H1 (cell line): ENCODE results near the gene GOLGA3. TPM values are rescaled to one million over a fixed set of nuclear protein-coding genes. Genes with fewer than 3 reads are reported as not detected.

Experiments used
- CTCF ChIA-PET: fragments of 300-600 bp; sonication (Branson Sonifier 250); formaldehyde crosslinking; loops from one replicate; lab custom pipeline; 2021; ENCODE audit not compliant: partially characterized antibody; lab: Charles Lee
- POLR2A ChIA-PET: fragments of 300-600 bp; sonication (Branson Sonifier 250); formaldehyde crosslinking; loops from one replicate; lab custom pipeline; 2021; ENCODE audit warnings: inconsistent platforms; ENCODE audit not compliant: partially characterized antibody; lab: Charles Lee
- DNase-seq, 2 experiments: peaks; one replicate each; pipeline versions ENCODE4 v3.0.0 to v3.0.0-alpha.2; 2010 to 2022; ENCODE audit warnings: low spot score in 2 of 2, low read depth in 1 of 2, mixed read lengths in 1 of 2
- FAIRE-seq: peaks from 2 replicates; lab custom pipeline; 2011; peaks lifted over from hg19 to GRCh38; lab: Jason Lieb, UNC
- H2AFZ ChIP-seq: 2 replicates; pipeline ENCODE4 v1.8.1; 2012; ENCODE audit warnings: low read length, inconsistent platforms
- H2AK5ac ChIP-seq: 2 replicates; pipeline ENCODE4 v1.6.1; 2013; ENCODE audit warnings: low read depth, low read length
- H2BK120ac ChIP-seq: replicated peaks from 2 replicates; pipeline ENCODE3; 2013; ENCODE audit warnings: low read depth, low read length, inconsistent platforms
- H2BK12ac ChIP-seq: 2 replicates; pipeline ENCODE4 v1.6.1; 2013; ENCODE audit warnings: low read depth, low read length
- H2BK15ac ChIP-seq: 2 replicates; pipeline ENCODE4 v1.6.1; 2013; ENCODE audit warnings: low read length
- H2BK20ac ChIP-seq: 2 replicates; pipeline ENCODE4 v1.6.1; 2013; ENCODE audit warnings: low read length
- H2BK5ac ChIP-seq: 2 replicates; pipeline ENCODE4 v1.6.1; 2013; ENCODE audit warnings: low read depth, low read length
- H3K14ac ChIP-seq: 2 replicates; pipeline ENCODE4 v1.6.1; 2013; ENCODE audit warnings: inconsistent platforms; ENCODE audit not compliant: insufficient read length
- H3K18ac ChIP-seq: 2 replicates; pipeline ENCODE4 v1.6.1; 2013; ENCODE audit warnings: low read length; ENCODE audit errors: extremely low read depth
- H3K23ac ChIP-seq: 2 replicates; pipeline ENCODE4 v1.6.1; 2013; ENCODE audit warnings: inconsistent platforms; ENCODE audit not compliant: insufficient read length
- H3K23me2 ChIP-seq: 2 replicates; pipeline ENCODE4 v1.6.1; 2013; ENCODE audit warnings: low read depth, low read length
- H3K27ac ChIP-seq: 2 replicates; pipeline ENCODE4 v1.6.1; 2011; ENCODE audit warnings: low read depth, low read length, inconsistent platforms
- H3K27me3 ChIP-seq, 4 experiments: replicated peaks in 1 of 4; 1 replicate in 1 of 4; 2 replicates in 3 of 4; pipeline versions ENCODE4 v1.6.1 to v1.8.1; 2011 to 2013; ENCODE audit warnings: low read length in 3 of 4, mild to moderate bottlenecking in 3 of 4, inconsistent platforms in 2 of 4, mixed read lengths in 2 of 4, moderate library complexity in 1 of 4; ENCODE audit not compliant: control insufficient read depth in 3 of 4, insufficient read depth in 3 of 4; ENCODE audit errors: extremely low read depth in 1 of 4
- H3K36me3 ChIP-seq, 4 experiments: 2 replicates each; pipeline versions ENCODE4 v1.6.1 to v1.8.1; 2011 to 2013; ENCODE audit warnings: mild to moderate bottlenecking in 4 of 4, low read length in 3 of 4, moderate library complexity in 2 of 4, control low read depth in 1 of 4, inconsistent platforms in 1 of 4; ENCODE audit not compliant: insufficient read depth in 4 of 4, control insufficient read depth in 2 of 4
- H3K4ac ChIP-seq: replicated peaks from 2 replicates; pipeline ENCODE3; 2013; ENCODE audit warnings: low read length, low read depth, mixed read lengths, inconsistent platforms; ENCODE audit not compliant: insufficient read length
- H3K4me1 ChIP-seq, 4 experiments: replicated peaks in 1 of 4; 1 replicate in 1 of 4; 2 replicates in 3 of 4; pipeline versions ENCODE4 v1.6.1 to v1.8.1; 2011 to 2013; ENCODE audit warnings: low read length in 3 of 4, inconsistent platforms in 2 of 4, mixed read lengths in 1 of 4; ENCODE audit not compliant: insufficient read depth in 4 of 4, control insufficient read depth in 3 of 4
- H3K4me2 ChIP-seq, 2 experiments: 2 replicates each; pipeline versions ENCODE4 v1.6.1 to v1.8.1; 2011 to 2013; ENCODE audit warnings: low read depth in 2 of 2, low read length in 2 of 2, control low read depth in 1 of 2, inconsistent platforms in 1 of 2, mild to moderate bottlenecking in 1 of 2; ENCODE audit not compliant: insufficient read depth in 1 of 2
- H3K4me3 ChIP-seq, 4 experiments: fragments of 200-600, 300-600 bp in 1 of 4; sonication (generic), shearing (Covaris generic), sonication (Bioruptor Twin) in 1 of 4; 2 replicates each; pipeline versions ENCODE4 v1.5.1 to v1.8.1; 2011 to 2016; ENCODE audit warnings: low read length in 4 of 4, low read depth in 3 of 4, control low read depth in 2 of 4, inconsistent platforms in 2 of 4, mild to moderate bottlenecking in 2 of 4, mixed read lengths in 1 of 4, moderate library complexity in 1 of 4; ENCODE audit not compliant: insufficient read depth in 2 of 4; ENCODE audit errors: extremely low read depth in 1 of 4
- H3K56ac ChIP-seq: replicated peaks from 2 replicates; pipeline ENCODE3; 2013; ENCODE audit warnings: low read depth, mild to moderate bottlenecking, mixed read lengths, low read length, inconsistent platforms; ENCODE audit not compliant: insufficient read length
- H3K79me1 ChIP-seq: 2 replicates; pipeline ENCODE4 v1.6.1; 2013; ENCODE audit warnings: low read depth, low read length, control low read depth
- H3K79me2 ChIP-seq, 2 experiments: 2 replicates each; pipeline versions ENCODE4 v1.6.1 to v1.8.1; 2012 to 2013; ENCODE audit warnings: low read length in 2 of 2, mild to moderate bottlenecking in 2 of 2, inconsistent platforms in 1 of 2; ENCODE audit not compliant: insufficient read depth in 2 of 2, control insufficient read depth in 1 of 2
- H3K9ac ChIP-seq, 4 experiments: replicated peaks in 1 of 4; 1 replicate in 1 of 4; 2 replicates in 3 of 4; pipeline versions ENCODE4 v1.6.1 to v1.8.1; 2011 to 2013; ENCODE audit warnings: low read depth in 3 of 4, low read length in 3 of 4, control low read depth in 2 of 4, mild to moderate bottlenecking in 2 of 4, moderate library complexity in 2 of 4, inconsistent platforms in 1 of 4; ENCODE audit errors: extremely low read depth in 1 of 4
- H3K9me3 ChIP-seq, 2 experiments: 2 replicates each; pipeline versions ENCODE4 v1.6.1 to v1.8.1; 2012 to 2013; ENCODE audit warnings: mild to moderate bottlenecking in 2 of 2, moderate library complexity in 2 of 2, control low read depth in 1 of 2, inconsistent platforms in 1 of 2, low read depth in 1 of 2, low read length in 1 of 2, mixed read lengths in 1 of 2; ENCODE audit not compliant: insufficient read depth in 2 of 2
- H4K20me1 ChIP-seq, 2 experiments: replicated peaks in 1 of 2; 2 replicates each; pipeline versions ENCODE3 to v1.8.1; 2011 to 2013; ENCODE audit warnings: inconsistent platforms in 2 of 2, low read length in 2 of 2, mild to moderate bottlenecking in 1 of 2; ENCODE audit not compliant: insufficient read depth in 2 of 2, control insufficient read depth in 1 of 2
- H4K5ac ChIP-seq: 2 replicates; pipeline ENCODE4 v1.6.1; 2013; ENCODE audit warnings: low read length, low read depth, mixed read lengths, inconsistent platforms; ENCODE audit not compliant: insufficient read length
- H4K8ac ChIP-seq: 2 replicates; pipeline ENCODE4 v1.8.0; 2013; ENCODE audit warnings: mild to moderate bottlenecking, moderate library complexity, low read length, inconsistent platforms; ENCODE audit not compliant: insufficient read depth; ENCODE audit errors: extremely low read depth
- H4K91ac ChIP-seq: replicated peaks from 2 replicates; pipeline ENCODE3; 2013; ENCODE audit warnings: low read length, mixed read lengths, inconsistent platforms; ENCODE audit not compliant: insufficient read length
- ASH2L ChIP-seq: fragments of 200-600, 300-600 bp; sonication (generic); IDR thresholded peaks from one replicate; pipeline ENCODE4 v1.7.1; 2017; ENCODE audit warnings: low read length
- HDAC6 ChIP-seq: IDR thresholded peaks from one replicate; pipeline ENCODE4 v1.7.1; 2012; ENCODE audit warnings: low read depth, mild to moderate bottlenecking, inconsistent platforms, low read length, moderate library complexity
- RNF2 ChIP-seq: fragments of 200-900, 300-1000 bp; sonication (generic); IDR thresholded peaks from 2 replicates; pipeline ENCODE4 v1.7.1; 2016; ENCODE audit warnings: borderline replicate concordance, low read depth, mild to moderate bottlenecking, antibody characterized with exemption, low read length; ENCODE audit not compliant: poor library complexity, severe bottlenecking; ENCODE audit errors: missing control alignments
- SP1 ChIP-seq: IDR thresholded peaks from 2 replicates; pipeline ENCODE4 v1.6.1; 2011; ENCODE audit warnings: low read depth, low read length
- WGBS, 2 experiments: shearing (Covaris generic) in 1 of 2; methylation state at CpG; one replicate each; pipeline versions ENCODE4 v1.1.6 to v1.1.7; 2013 to 2015; ENCODE audit warnings: low lambda C conversion rate in 2 of 2, mixed read lengths in 2 of 2, inconsistent platforms in 1 of 2, low coverage in 1 of 2, missing lambda C conversion rate in 1 of 2; ENCODE audit not compliant: insufficient replicate concordance in 2 of 2, insufficient coverage in 1 of 2, insufficient read length in 1 of 2; ENCODE audit errors: extremely low coverage in 1 of 2, missing lambda C conversion rate in 1 of 2; 5-methylcytosine and 5-hydroxymethylcytosine counted together
- polyA plus RNA-seq, 7 experiments: library from polyadenylated mRNA; depleted of rRNA in 3 of 7; stranded (reverse) in 5 of 7; unstranded in 2 of 7; fragments of >200 nt in 5 of 7; fragments of 200-250 nt in 2 of 7; gene quantifications; 1 replicate in 5 of 7; 2 replicates in 1 of 7; 4 replicates in 1 of 7; pipeline versions ENCODE4 v1.2.1 to v1.2.3, GENCODE V29; 2011 to 2013; ENCODE audit warnings: missing spikeins in 2 of 7, mixed read lengths in 2 of 7
- total RNA-seq: library from RNA; stranded (reverse); fragmentation: NEBNext Ultra II Directional; extraction: Animal tissue kit (Norgen Biotek cat#: 25700); gene quantifications from 2 replicates; pipeline ENCODE4 v1.2.1, GENCODE V29; 2021

Gene GOLGA3
- total and polyA plus RNA-seq, 2 of the 8 experiments (the other 6 are each of a cell fraction or from before 2014, with no cell fraction given), result 6.4 to 33.1 TPM

DNA sequence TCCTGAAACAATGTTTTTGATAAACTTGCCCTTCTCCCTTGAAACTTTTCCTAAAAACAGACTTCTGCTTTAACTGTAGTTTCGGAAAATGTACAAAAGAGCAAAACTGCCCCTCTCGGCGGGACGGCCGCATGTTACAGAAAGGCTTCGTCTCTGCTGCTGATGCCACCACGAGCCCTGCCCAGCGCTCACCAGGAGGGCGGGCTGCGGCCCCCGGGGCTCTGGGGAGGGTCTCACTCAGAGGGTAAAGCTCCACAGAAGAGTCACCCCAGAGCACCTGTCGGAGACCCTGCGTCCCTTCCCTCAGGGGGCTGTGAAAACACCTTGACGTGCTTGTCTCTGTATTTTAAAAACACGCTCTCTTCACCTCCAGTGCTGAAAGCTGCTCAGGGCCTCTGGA, 12.5 kb upstream of the GOLGA3 start:
- no peaks in the 10 kb centered on the region for H3K23me2 ChIP-seq
- H3K18ac ChIP-seq, result no peak overlapping the region
- no peak overlapping the region for H3K9ac ChIP-seq
- H3K23ac ChIP-seq, result no peak overlapping the region
- WGBS, 2 experiments, result 88% methylated on average over 15 of the region's 15 CpGs; no CpG with 5 or more reads in 1 of the 2 experiments
- no peak overlapping the region for H3K14ac ChIP-seq
- H3K4ac ChIP-seq, result no peak overlapping the region
- no peaks in the 10 kb centered on the region for H3K79me2 ChIP-seq
- H3K36me3 ChIP-seq, result peaks cover 5 to 48% (median 12%) of the 10 kb centered on the region in 4 experiments; a peak in 7 of 8 replicates
- H3K56ac ChIP-seq, result no peak overlapping the region
- no peak overlapping the region for H4K5ac ChIP-seq
- H3K79me1 ChIP-seq, result no peaks in the 10 kb centered on the region
- H3K27me3 ChIP-seq, result no peaks in the 10 kb centered on the region
- no peak overlapping the region for H2BK12ac ChIP-seq
- H2BK20ac ChIP-seq, result no peak overlapping the region
- POLR2A ChIA-PET, result interaction anchor here (1.3 kb wide), 1 partner anchor 12 kb away, joined by 3 read pairs; no protein-coding TSS in a partner anchor
- no peak overlapping the region for H2BK120ac ChIP-seq
- H3K4me3 ChIP-seq, result no peak overlapping the region
- FAIRE-seq (no peak), DNase-seq (no peak)
- no peak overlapping the region for H2AFZ ChIP-seq
- TF ChIP-seq HDAC6 (no peak), RNF2 (no peak), ASH2L (no peak), SP1 (no peak)
- H4K91ac ChIP-seq, result no peak overlapping the region
- H3K4me1 ChIP-seq, result no peaks in the 10 kb centered on the region
- H4K20me1 ChIP-seq, result peaks cover 1 to 2% of the 10 kb centered on the region in 2 experiments
- CTCF ChIA-PET, result no interaction called here
- H2BK15ac ChIP-seq, result no peak overlapping the region
- no peaks in the 10 kb centered on the region for H3K9me3 ChIP-seq
- no peak overlapping the region for H3K4me2 ChIP-seq
- no peak overlapping the region for H3K27ac ChIP-seq
- H2AK5ac ChIP-seq, result no peak overlapping the region
- no peak overlapping the region for H4K8ac ChIP-seq
- no peak overlapping the region for H2BK5ac ChIP-seq
